Measurements from ENCODE around the gene LGSN.

DNA sequence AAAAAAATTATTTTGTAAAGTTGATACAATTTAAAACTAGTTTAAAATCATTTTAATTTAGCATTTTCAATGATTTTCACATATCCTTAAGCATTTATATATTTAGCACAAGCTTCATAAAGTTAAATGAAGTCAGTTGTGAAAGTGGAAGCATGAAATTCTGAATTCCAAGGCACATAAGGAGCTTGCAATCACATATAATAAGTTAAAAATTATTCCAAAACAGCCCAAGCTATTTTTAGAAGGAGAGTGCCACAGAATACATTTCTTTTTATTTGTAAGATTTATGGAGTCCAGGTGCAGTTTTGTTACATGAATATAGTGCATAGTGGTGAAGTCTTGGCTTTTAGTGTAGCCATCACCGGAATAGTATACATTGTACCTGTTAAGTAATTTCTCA, 3.2 kb upstream of the LGSN start:
- TF ChIP-seq, protein P1, sequence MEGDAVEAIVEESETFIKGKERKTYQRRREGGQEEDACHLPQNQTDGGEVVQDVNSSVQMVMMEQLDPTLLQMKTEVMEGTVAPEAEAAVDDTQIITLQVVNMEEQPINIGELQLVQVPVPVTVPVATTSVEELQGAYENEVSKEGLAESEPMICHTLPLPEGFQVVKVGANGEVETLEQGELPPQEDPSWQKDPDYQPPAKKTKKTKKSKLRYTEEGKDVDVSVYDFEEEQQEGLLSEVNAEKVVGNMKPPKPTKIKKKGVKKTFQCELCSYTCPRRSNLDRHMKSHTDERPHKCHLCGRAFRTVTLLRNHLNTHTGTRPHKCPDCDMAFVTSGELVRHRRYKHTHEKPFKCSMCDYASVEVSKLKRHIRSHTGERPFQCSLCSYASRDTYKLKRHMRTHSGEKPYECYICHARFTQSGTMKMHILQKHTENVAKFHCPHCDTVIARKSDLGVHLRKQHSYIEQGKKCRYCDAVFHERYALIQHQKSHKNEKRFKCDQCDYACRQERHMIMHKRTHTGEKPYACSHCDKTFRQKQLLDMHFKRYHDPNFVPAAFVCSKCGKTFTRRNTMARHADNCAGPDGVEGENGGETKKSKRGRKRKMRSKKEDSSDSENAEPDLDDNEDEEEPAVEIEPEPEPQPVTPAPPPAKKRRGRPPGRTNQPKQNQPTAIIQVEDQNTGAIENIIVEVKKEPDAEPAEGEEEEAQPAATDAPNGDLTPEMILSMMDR (IDR thresholded peaks at IDR 0.05; ENCODE audit: low read depth, low read length) = no peak
- no peak for TF ChIP-seq EZH2phosphoT487 (IDR thresholded peaks at IDR 0.05; ENCODE audit: low read depth)
